ENCODE data around the gene DNAAF2. TPM values are rescaled to one million over a fixed set of nuclear protein-coding genes. Genes with fewer than 3 reads are reported as not detected.

The DNAAF2 gene
- total RNA-seq, 2 experiments from 2014 or later, result 7.4 to 7.5 TPM

DNA sequence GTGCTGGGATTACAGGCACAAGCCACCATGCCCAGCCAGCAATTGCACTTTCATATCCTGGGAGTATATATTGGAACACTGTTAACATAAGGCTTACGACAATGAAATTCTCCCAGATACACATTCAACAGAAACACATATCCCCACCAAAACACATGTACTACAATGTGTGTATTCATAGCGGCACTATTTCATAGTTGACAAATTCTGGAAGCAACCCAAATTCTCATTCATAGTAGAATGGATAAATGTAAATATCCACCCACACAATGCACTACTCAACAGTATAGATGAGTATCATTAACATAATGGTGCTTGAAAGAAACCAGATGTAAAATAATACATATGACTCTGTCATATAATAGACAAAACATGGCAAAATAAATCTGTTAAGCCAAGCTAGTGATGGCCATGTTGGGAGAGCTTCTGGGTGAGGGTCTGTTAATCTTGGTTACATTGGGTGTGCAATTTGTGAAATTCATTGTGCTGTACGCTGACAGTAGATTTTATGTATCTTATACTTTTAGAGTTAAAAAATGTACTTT, 2.6 kb upstream of the DNAAF2 start:
- Mint-ChIP-seq H3K27me3 (no peaks in the 10 kb centered on the region), H3K4me3 (no peak overlapping the region), H3K36me3 (ENCODE audit: low read depth) (peaks cover 42% of the 10 kb centered on the region), H3K9me3 (no peaks in the 10 kb centered on the region), H3K4me1 (peaks cover 41% of the 10 kb centered on the region), H3K27ac (no peak overlapping the region)
- DNase-seq, result no peak
- ChIA-PET CTCF (no interaction called here), POLR2A (interaction anchor here (1.1 to 4.4 kb wide), 3 partner anchors 18 to 131 kb away, joined by 3 to 94 read pairs (median 5); partner anchors contain the start of genes KLHDC2, LRR1, MGAT2 and RPL36AL)

- Mint-ChIP-seq H3K27me3 (no peaks in the 10 kb centered on the region), H3K4me1 (peaks cover 38% of the 10 kb centered on the region), H3K9me3 (no peaks in the 10 kb centered on the region), H3K4me3 (peak overlapping the region; percentile 19), H3K36me3 (ENCODE audit: low read depth) (peaks cover 37% of the 10 kb centered on the region), H3K27ac (peak overlapping the region; percentile 37)
- ChIA-PET CTCF (interaction anchor here (0.9 to 3.8 kb wide), 2 partner anchors 131 to 193 kb away, joined by 3 to 44 read pairs; partner anchors contain the start of gene KLHDC2), POLR2A (interaction anchor here (1.1 to 8.6 kb wide), 4 partner anchors 14 to 131 kb away, joined by 3 to 293 read pairs (median 50); partner anchors contain the start of genes KLHDC2, LRR1, MGAT2 and RPL36AL)
- no peak for DNase-seq
Measured at GRCh38 chr14:49636866-49637265, 1.8 kb upstream of the DNAAF2 start.

- ChIA-PET CTCF (interaction anchor here (0.6 to 6.3 kb wide), 51 partner anchors 9 to 687 kb away, joined by 3 to 156 read pairs (median 4); partner anchors contain the start of genes KLHDC1, KLHDC2, LRR1 and MGAT2), POLR2A (interaction anchor here (0.6 to 8.6 kb wide), 36 partner anchors 8 to 890 kb away, joined by 3 to 293 read pairs (median 4); partner anchors contain the start of genes DMAC2L, KLHDC2, L2HGDH and LRR1)
- H3K9me3 Mint-ChIP-seq, result no peaks in the 10 kb centered on the region
- H3K36me3 Mint-ChIP-seq (ENCODE audit: low read depth), result peaks cover 22% of the 10 kb centered on the region
- H3K27ac Mint-ChIP-seq, result peak overlapping the region; percentile 81
- no peaks in the 10 kb centered on the region for H3K27me3 Mint-ChIP-seq
- H3K4me1 Mint-ChIP-seq, result peaks cover 45% of the 10 kb centered on the region
- peak overlapping the region; percentile 88 for H3K4me3 Mint-ChIP-seq
- peak; percentile 95 for DNase-seq
Measured at GRCh38 chr14:49633640-49634546, 1.2 kb downstream of the DNAAF2 start.

DNA sequence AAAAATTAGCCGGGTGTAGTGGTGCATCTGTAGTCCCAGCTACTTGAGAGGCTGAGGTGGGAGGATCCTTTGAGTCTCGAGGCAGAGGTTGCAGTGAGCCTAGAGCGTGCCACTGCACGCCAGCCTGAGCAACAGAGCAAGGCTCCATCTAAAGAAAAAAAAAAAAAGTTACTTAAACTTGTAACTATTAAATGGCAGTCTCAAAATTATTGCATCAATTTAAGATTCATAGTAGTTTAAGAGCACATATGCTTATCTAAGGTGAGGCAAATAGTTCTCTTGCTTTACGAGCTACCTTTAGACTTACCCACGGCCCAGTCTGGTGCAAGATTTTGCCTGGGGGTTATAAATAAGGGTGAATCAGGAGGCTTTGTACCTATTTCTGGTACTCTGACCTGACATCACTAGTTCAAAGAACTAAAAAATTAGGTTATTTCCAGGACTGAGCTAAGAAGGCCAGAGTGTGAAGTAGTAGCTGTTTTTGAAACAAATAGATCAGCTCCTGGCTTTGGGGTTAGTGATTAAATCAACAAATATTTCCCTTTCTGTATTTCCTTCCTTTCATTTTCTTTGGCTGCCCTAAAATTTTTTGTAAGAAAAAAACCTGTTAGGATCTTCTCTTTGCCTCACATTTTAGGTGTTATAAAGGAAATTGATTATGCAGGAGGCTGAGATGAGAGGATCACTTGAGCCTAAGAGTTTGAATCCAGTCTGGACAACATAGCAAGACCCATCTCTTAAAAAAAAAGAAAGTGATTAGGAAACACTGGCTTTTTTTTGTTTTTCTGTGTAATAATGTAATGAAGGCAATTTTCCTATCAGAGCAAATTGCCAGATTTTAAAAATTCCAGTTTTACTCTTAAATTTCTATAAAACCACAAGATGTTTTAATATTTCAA, 10.9 kb downstream of the DNAAF2 start:
- peaks cover 43% of the 10 kb centered on the region for H3K4me1 Mint-ChIP-seq
- no peaks in the 10 kb centered on the region for H3K27me3 Mint-ChIP-seq
- ChIA-PET CTCF (interaction anchor here (1.0 to 7.4 kb wide), 2 partner anchors 9 to 37 kb away, joined by 3 to 156 read pairs; partner anchors contain the start of gene DNAAF2), POLR2A (interaction anchor here (0.7 to 6.6 kb wide), 10 partner anchors 8 to 490 kb away, joined by 3 to 293 read pairs (median 6); partner anchors contain the start of genes DNAAF2, KLHDC2, LRR1 and POLE2)
- peak overlapping the region; percentile 87 for H3K27ac Mint-ChIP-seq
- no peaks in the 10 kb centered on the region for H3K9me3 Mint-ChIP-seq
- H3K4me3 Mint-ChIP-seq, result peak overlapping the region; percentile 94
- H3K36me3 Mint-ChIP-seq (ENCODE audit: low read depth), result peaks cover 59% of the 10 kb centered on the region
- peak; percentile 40 for DNase-seq

DNA sequence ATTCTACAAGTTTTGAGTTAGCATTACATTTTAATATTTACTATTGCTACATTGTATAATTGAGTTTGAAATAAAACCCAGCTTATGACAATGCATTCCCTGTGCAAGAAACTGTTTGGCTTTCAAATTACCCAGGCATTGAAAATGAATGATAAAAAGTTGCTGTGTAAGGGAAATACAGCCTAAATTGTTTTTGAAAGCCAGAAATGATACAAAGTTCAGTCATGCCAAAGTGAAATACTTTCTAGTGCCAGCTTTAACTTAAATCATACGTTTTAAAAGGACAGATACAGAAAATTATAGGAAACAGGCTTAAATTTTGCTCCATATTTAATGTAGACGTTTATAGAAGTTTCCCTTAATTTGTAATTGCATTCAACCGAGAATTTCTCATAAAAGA, 11.7 kb downstream of the DNAAF2 start:
- ChIA-PET CTCF (interaction anchor here (1.0 to 7.4 kb wide), 2 partner anchors 10 to 36 kb away, joined by 3 to 156 read pairs; partner anchors contain the start of gene DNAAF2), POLR2A (interaction anchor here (1.0 to 6.6 kb wide), 9 partner anchors 9 to 491 kb away, joined by 3 to 293 read pairs (median 8); partner anchors contain the start of genes DNAAF2, KLHDC2, LRR1 and POLE2)
- peak overlapping the region; percentile 87 for H3K27ac Mint-ChIP-seq
- H3K27me3 Mint-ChIP-seq, result no peaks in the 10 kb centered on the region
- no peaks in the 10 kb centered on the region for H3K9me3 Mint-ChIP-seq
- H3K4me3 Mint-ChIP-seq, result peak overlapping the region; percentile 94
- peaks cover 47% of the 10 kb centered on the region for H3K4me1 Mint-ChIP-seq
- no peak for DNase-seq
- H3K36me3 Mint-ChIP-seq (ENCODE audit: low read depth), result peaks cover 67% of the 10 kb centered on the region

- CTCF ChIA-PET, result interaction anchor here (0.5 to 7.4 kb wide), 7 partner anchors 11 to 240 kb away, joined by 3 to 156 read pairs (median 19); partner anchors contain the start of genes DNAAF2, LRR1, NEMF and RPS29
- Mint-ChIP-seq H3K4me1 (peaks cover 48% of the 10 kb centered on the region), H3K27ac (peak overlapping the region; percentile 94), H3K9me3 (no peaks in the 10 kb centered on the region), H3K36me3 (ENCODE audit: low read depth) (peaks cover 73% of the 10 kb centered on the region), H3K4me3 (peak overlapping the region; percentile 94), H3K27me3 (no peaks in the 10 kb centered on the region)
- POLR2A ChIA-PET, result interaction anchor here (0.9 to 6.6 kb wide), 13 partner anchors 10 to 495 kb away, joined by 3 to 293 read pairs (median 32); partner anchors contain the start of genes DNAAF2, KLHDC1, KLHDC2 and LRR1
- no peak for DNase-seq
Measured at GRCh38 chr14:49622022-49622607, 12.9 kb downstream of the DNAAF2 start.

DNA sequence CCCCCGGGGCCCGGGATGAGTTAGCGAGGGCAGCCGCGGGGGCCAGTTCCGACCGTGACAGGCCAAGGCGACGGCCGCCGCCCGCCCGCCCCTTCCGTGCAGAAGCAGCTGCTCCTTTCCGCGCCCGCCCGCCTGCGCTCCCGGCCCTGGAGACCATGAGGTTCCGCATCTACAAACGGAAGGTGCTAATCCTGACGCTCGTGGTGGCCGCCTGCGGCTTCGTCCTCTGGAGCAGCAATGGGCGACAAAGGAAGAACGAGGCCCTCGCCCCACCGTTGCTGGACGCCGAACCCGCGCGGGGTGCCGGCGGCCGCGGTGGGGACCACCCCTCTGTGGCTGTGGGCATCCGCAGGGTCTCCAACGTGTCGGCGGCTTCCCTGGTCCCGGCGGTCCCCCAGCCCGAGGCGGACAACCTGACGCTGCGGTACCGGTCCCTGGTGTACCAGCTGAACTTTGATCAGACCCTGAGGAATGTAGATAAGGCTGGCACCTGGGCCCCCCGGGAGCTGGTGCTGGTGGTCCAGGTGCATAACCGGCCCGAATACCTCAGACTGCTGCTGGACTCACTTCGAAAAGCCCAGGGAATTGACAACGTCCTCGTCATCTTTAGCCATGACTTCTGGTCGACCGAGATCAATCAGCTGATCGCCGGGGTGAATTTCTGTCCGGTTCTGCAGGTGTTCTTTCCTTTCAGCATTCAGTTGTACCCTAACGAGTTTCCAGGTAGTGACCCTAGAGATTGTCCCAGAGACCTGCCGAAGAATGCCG, 13.7 kb downstream of the DNAAF2 start:
- Mint-ChIP-seq H3K9me3 (no peaks in the 10 kb centered on the region), H3K27me3 (no peaks in the 10 kb centered on the region), H3K36me3 (ENCODE audit: low read depth) (peaks cover 74% of the 10 kb centered on the region), H3K27ac (peak overlapping the region; percentile 94), H3K4me3 (peak overlapping the region; percentile 94), H3K4me1 (peaks cover 49% of the 10 kb centered on the region)
- DNase-seq, result peak; percentile 71
- CTCF ChIA-PET, result interaction anchor here (0.5 to 7.4 kb wide), 17 partner anchors 11 to 700 kb away, joined by 3 to 156 read pairs (median 5); partner anchors contain the start of genes DNAAF2, KLHDC2, LRR1 and NEMF
- POLR2A ChIA-PET, result interaction anchor here (0.6 to 6.6 kb wide), 32 partner anchors 11 to 1210 kb away, joined by 3 to 293 read pairs (median 6); partner anchors contain the start of genes ARF6, DNAAF2, KLHDC1 and KLHDC2

DNA sequence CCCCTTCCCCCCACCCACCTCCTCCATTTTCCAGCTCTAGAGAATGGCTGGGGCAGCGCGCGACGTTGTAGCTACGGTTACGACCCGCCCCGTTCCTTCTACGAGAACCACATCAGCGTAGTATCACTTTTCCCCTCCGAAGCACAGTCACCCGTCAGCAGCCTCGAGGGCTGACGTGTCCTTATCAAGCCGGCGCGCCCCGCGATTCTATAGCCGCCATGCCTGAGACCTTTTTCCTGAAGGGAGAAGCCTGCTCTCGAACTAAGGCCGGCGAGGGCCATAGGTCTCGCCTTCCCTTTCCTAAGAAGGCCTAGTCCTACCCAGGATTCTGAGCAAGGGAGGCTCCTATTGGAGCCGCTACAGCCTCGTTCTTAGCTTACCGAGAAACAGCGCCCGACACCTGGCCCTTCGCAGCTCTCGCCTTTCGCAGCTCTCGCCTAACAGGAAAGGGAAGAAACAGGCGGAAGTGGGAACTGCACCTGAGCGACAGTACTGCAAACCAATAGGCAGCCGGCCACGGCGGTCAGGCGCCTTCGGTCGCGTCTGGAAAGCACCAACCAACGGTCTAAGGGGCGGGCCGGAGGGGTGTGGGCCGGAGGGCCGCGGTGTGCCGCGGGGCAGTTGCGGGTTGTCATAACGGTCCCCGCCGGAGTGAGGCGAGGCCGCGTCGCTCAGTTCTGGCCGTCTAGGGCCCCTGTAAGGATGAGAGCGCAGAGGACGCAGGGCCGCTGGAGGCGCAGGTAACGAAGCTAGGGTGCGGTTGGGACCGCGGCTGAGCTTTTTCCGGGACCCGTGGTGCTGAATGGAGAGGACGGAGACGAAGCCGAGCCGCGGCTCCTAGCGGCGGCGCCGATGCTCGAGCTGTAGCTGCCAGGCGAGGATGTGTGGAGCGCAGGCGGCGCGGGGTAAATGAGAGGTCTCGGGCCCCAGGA, 14.6 kb downstream of the DNAAF2 start, which contains the start of the genes MGAT2 and RPL36AL:
TSS of gene MGAT2 (plus strand) at position 618 of the 932 bp plus-strand sequence. CDS start 470 bp downstream, outside the sequence.
TSS of gene RPL36AL (minus strand) at position 445 of the 932 bp plus-strand sequence. CDS start 1,522 bp downstream, outside the sequence.
- CTCF ChIA-PET, result interaction anchor here (0.6 to 7.4 kb wide), 23 partner anchors 9 to 701 kb away, joined by 3 to 156 read pairs (median 4); partner anchors contain the start of genes DNAAF2, KLHDC2, LRR1 and NEMF
- peaks cover 74% of the 10 kb centered on the region for H3K36me3 Mint-ChIP-seq (ENCODE audit: low read depth)

DNA sequence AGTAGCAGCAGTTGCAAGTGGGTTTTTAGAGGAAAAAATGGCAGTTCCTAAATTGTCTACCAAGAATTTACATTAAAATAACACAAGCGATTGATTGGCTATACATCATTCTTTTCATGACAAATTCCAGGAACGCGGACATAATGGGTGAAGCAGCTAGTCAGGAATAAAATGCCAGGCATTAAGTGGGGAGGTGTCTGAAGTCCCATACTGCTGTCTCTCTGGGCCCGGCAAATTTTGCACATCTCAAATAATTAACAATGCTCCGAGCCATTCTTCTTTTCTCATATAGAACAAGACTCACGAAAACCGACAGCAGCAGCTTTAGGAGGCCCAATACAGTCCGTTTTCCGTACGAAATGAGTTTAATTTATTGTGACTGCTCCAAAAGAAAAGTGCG, 15.3 kb downstream of the DNAAF2 start:
- Mint-ChIP-seq H3K9me3 (no peaks in the 10 kb centered on the region), H3K27ac (peak overlapping the region; percentile 94), H3K4me1 (peaks cover 44% of the 10 kb centered on the region), H3K36me3 (ENCODE audit: low read depth) (peaks cover 69% of the 10 kb centered on the region), H3K27me3 (no peaks in the 10 kb centered on the region), H3K4me3 (peak overlapping the region; percentile 94)
- POLR2A ChIA-PET, result interaction anchor here (0.8 to 6.6 kb wide), 31 partner anchors 9 to 1211 kb away, joined by 3 to 293 read pairs (median 6); partner anchors contain the start of genes ARF6, DNAAF2, KLHDC1 and KLHDC2
- DNase-seq, result no peak
- CTCF ChIA-PET, result interaction anchor here (0.7 to 7.4 kb wide), 20 partner anchors 8 to 692 kb away, joined by 3 to 156 read pairs (median 4); partner anchors contain the start of genes DNAAF2, KLHDC2, LRR1 and NEMF

More for the DNA sequence above, 14.6 kb downstream of the DNAAF2 start, which contains the start of the genes MGAT2 and RPL36AL:
- peak within 1 kb of the TSS; percentile 94 for H3K4me3 Mint-ChIP-seq
- H3K27me3 Mint-ChIP-seq, result no peaks in the 10 kb centered on the region
- POLR2A ChIA-PET, result interaction anchor here (0.7 to 6.6 kb wide), 39 partner anchors 10 to 1211 kb away, joined by 3 to 293 read pairs (median 5); partner anchors contain the start of genes ARF6, DNAAF2, KLHDC1 and KLHDC2
- H3K4me1 Mint-ChIP-seq, result peaks cover 50% of the 10 kb centered on the region
- H3K27ac Mint-ChIP-seq, result peak within 1 kb of the TSS; percentile 94
- DNase-seq, result peak; percentile 96
- H3K9me3 Mint-ChIP-seq, result no peaks in the 10 kb centered on the region

Measured in activated CD4-positive, alpha-beta memory T cell treated with anti-CD3 and anti-CD28 coated beads, Interleukin-2, amount 10 ng/mL, durations not matched to agents 7 days and 5 days (primary cell).